ENCODE data around the gene PIK3AP1.

DNA sequence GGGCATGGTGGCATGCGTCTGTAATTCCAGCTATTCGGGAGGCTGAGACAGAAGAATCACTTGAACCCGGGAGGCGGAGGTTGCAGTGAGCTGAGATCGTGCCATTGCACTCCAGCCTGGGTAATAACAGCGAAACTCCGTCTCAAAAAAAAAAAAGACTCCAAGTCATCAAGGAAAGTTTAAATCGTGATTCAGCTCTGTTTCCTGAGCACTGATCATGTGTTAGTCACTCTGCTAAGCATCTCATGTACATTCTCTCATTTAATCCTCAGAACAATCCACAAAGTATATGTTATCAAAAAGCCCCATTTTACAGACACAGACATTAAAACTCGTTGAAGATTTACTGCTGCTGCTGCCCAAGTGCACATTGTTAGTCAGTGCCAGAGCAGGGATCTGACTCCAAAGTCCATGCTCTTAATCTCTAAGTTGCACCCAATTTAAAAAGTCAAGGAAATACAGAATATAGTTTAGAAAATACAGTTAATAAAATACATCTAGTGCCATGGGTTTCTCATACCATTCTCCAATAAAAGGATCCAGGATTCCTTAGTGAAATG lies 6.2 kb downstream of the PIK3AP1 start:
- TF ChIP-seq EZH2 (IDR thresholded peaks at IDR 0.05) = no peak
- no peak for TF ChIP-seq POLR2AphosphoS5 (IDR thresholded peaks at IDR 0.05; ENCODE audit: borderline replicate concordance, low read depth, low read length)
- TF ChIP-seq FOXP2 (optimal IDR thresholded peaks at IDR 0.05; ENCODE audit: control extremely low read depth, extremely low read length, insufficient read depth) = no peak

Measured in SK-N-MC (cell line).